A673 (cell line): ENCODE measurements around the gene F3.

Source experiments
- EZH2 ChIP-seq: fragments of 200-600 bp; sonication (generic); IDR thresholded peaks from 2 replicates; pipeline ENCODE4 v1.6.1; 2017; ENCODE audit warnings: borderline replicate concordance, low read depth, mild to moderate bottlenecking, mixed read lengths, antibody characterized with exemption, low read length; ENCODE audit not compliant: poor library complexity, severe bottlenecking
- TF ChIP-seq, protein P1 (sequence below): fragments of 300-800, 200-600 bp; sonication (generic); conservative IDR thresholded peaks from 2 replicates; pipeline ENCODE4 v1.5.1; 2017; ENCODE audit warnings: low read depth, mild to moderate bottlenecking, antibody characterized with exemption, low read length, moderate library complexity, mixed read lengths

DNA sequence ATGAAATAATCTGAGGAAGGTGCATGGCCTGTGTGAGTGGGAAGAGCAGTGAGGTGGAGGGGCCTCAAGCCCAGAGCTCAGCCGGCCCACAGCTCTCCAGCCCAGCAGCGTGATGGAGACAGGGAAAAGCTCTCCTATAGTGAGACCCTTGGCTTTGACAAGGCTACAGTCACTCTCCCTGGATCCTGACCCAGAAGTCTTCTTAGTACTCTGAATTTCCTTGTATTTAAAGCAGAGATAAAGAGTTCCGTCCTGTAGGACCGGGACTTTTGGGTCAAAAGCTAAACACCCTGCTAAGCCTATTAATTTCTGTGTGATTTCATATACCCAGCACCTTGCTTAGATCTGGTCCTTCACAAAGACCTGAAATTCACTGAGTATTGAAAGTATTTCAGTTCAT, 48.2 kb upstream of the F3 start:
- TF ChIP-seq, protein P1, sequence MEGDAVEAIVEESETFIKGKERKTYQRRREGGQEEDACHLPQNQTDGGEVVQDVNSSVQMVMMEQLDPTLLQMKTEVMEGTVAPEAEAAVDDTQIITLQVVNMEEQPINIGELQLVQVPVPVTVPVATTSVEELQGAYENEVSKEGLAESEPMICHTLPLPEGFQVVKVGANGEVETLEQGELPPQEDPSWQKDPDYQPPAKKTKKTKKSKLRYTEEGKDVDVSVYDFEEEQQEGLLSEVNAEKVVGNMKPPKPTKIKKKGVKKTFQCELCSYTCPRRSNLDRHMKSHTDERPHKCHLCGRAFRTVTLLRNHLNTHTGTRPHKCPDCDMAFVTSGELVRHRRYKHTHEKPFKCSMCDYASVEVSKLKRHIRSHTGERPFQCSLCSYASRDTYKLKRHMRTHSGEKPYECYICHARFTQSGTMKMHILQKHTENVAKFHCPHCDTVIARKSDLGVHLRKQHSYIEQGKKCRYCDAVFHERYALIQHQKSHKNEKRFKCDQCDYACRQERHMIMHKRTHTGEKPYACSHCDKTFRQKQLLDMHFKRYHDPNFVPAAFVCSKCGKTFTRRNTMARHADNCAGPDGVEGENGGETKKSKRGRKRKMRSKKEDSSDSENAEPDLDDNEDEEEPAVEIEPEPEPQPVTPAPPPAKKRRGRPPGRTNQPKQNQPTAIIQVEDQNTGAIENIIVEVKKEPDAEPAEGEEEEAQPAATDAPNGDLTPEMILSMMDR: no peak
- no peak for TF ChIP-seq EZH2
